IMR-90 (cell line): ENCODE results near the gene ROMO1. TPM values are rescaled to one million over a fixed set of nuclear protein-coding genes. Genes with fewer than 3 reads are reported as not detected.

Experiments used
- MAFK ChIP-seq: IDR thresholded peaks from 2 replicates; pipeline ENCODE4 v1.6.1; 2012; ENCODE audit warnings: low read depth, low read length, improper control_type of control experiment
- MXI1 ChIP-seq: IDR thresholded peaks from 2 replicates; pipeline ENCODE4 v1.6.1; 2012; ENCODE audit warnings: low read depth, mild to moderate bottlenecking, low read length, moderate library complexity, borderline replicate concordance
- NFE2L2 ChIP-seq: fragments of 150-350 bp; IDR thresholded peaks from 2 replicates; pipeline ENCODE4 v1.6.1; 2016; ENCODE audit warnings: low read depth, mild to moderate bottlenecking, low read length
- RFX5 ChIP-seq: IDR thresholded peaks from 2 replicates; pipeline ENCODE4 v1.8.0; 2012; ENCODE audit warnings: low read depth, mild to moderate bottlenecking, low read length, moderate library complexity
- polyA plus RNA-seq, 3 experiments: library from polyadenylated mRNA; depleted of rRNA; stranded (reverse); fragments of >200 nt; gene quantifications; 2 replicates each; pipeline ENCODE4 v1.2.3, GENCODE V29; 2012; ENCODE audit warnings: low replicate concordance in 1 of 3
- total RNA-seq: library from RNA; depleted of rRNA; stranded (reverse); fragments of >200 nt; gene quantifications from 2 replicates; pipeline ENCODE4 v1.2.3, GENCODE V29; 2012

The ROMO1 gene
- total and polyA plus RNA-seq, 2 of the 4 experiments (the other 2 are of a cell fraction) = 223 to 555 TPM

DNA sequence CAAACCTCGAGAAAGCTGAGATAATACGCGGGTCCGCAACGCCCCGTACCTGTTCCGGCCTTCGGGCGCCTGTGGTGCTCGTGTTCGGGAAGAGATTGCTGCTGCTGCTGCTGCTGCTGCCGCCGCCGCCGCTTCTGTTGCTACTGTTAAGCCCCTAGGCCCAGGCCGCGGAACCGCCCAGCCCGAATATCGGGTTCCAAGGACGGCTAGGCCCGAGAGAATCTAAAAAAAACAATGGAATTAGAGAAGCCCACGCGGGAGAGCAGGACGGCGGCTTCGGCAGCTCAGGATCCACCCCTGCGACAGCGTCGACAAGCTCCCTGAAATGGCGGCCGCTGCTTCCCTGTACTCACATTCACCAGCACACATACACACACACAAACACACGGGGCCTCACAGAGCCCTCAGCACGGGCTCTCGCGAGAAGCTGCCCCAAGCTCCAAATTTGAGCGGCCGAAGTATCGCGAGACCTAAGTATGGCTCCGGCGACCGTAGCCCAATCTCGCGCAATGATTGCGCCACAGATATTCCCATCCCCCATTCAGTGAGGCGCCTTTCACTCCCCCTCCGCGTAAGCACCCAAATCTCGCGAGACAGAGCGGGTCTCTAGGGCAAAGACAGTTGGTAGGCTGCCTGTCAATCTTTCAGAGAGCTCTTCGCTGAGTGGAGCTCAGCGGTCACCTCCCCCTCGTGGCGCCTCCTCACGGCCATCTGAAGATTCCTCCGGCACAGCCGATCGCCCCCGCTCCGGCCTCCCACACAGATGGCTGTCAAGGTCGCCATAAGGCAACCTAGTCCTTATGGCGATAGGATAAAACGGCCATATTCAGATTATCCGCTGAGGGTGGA, 42.9 kb downstream of the ROMO1 start, which contains the start of gene RBM39 (continued):
- TF ChIP-seq MXI1 (peak; percentile 51; the same call in 1 of the 2 replicates), NFE2L2 (peak; percentile 7; the same call in 1 of the 2 replicates), MAFK (no peak), RFX5 (no peak)
